IPS-18a (cell line): ENCODE measurements around the gene METTL1.
"Not testable (repeated sequence)": the region's sequence is repeated elsewhere in the genome, so short reads cannot be mapped to it uniquely, and the experiment has no call there.

ENCODE experiments used
- H3K27ac ChIP-seq: one replicate; pipeline ENCODE4 v1.5.1; 2013; ENCODE audit warnings: low read length
- H3K27me3 ChIP-seq: one replicate; pipeline ENCODE4 v1.6.1; 2013; ENCODE audit warnings: mild to moderate bottlenecking, low read length; ENCODE audit not compliant: control insufficient read depth, insufficient read depth
- H3K36me3 ChIP-seq: one replicate; pipeline ENCODE4 v1.6.1; 2013; ENCODE audit warnings: low read depth, low read length; ENCODE audit not compliant: control insufficient read depth
- H3K4me1 ChIP-seq: one replicate; pipeline ENCODE4 v1.6.1; 2013; ENCODE audit warnings: low read depth, low read length; ENCODE audit not compliant: control insufficient read depth
- H3K4me3 ChIP-seq: one replicate; pipeline ENCODE4 v1.5.1; 2013; ENCODE audit warnings: low read length
- H3K9ac ChIP-seq: one replicate; pipeline ENCODE4 v1.6.1; 2013; ENCODE audit warnings: mild to moderate bottlenecking, low read length, moderate library complexity
- H3K9me3 ChIP-seq: one replicate; pipeline ENCODE4 v1.6.1; 2013; ENCODE audit warnings: low read depth, low read length; ENCODE audit not compliant: control insufficient read depth

Gene METTL1

GRCh38 chr12:57771873-57772428 lies at the start of gene METTL1:
Gene METTL1, minus strand, starts transcription at chr12:57772105. Its CDS starts 22 bp downstream, at chr12:57772083.
- Histone ChIP-seq H3K27me3 (peaks cover 18% of the 10 kb centered on the region), H3K4me1 (peaks cover 7% of the 10 kb centered on the region), H3K27ac (peak within 1 kb of the TSS; percentile 96), H3K9ac (peak within 1 kb of the TSS; percentile 96), H3K9me3 (no peaks in the 10 kb centered on the region), H3K4me3 (peak within 1 kb of the TSS; percentile 89), H3K36me3 (peaks cover 26% of the 10 kb centered on the region)

- H3K36me3 ChIP-seq = peaks cover 37% of the 10 kb centered on the region
- H3K4me1 ChIP-seq, H3K9me3 ChIP-seq: not testable (repeated sequence)
Observed at GRCh38 chr12:57821015-57821414, 49.1 kb upstream of the METTL1 start.

DNA sequence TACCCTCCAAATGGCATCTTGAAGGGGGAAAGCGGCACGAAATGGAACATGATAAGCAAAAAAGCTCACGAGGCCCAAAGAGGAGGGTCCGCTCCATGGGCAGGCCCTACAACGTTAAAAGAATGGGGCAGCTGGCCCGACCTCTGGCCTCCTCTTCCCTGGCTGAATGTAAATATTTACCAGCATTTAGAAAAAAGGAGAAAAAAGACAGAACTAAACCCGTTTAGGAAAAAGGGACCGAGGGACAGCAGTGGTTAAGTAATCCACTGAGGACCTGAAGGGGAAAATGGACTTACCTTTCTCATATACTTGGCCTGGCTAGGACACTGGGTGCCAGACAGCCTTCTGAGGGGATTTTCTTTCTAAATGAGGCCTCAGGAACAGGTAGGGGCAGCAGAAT lies 48.2 kb upstream of the METTL1 start:
- peaks cover 29% of the 10 kb centered on the region for H3K36me3 ChIP-seq
- H3K9me3 ChIP-seq, H3K27ac ChIP-seq, H3K4me3 ChIP-seq, H3K27me3 ChIP-seq, H3K9ac ChIP-seq, H3K4me1 ChIP-seq: not testable (repeated sequence)

More at GRCh38 chr12:57821015-57821414, 49.1 kb upstream of the METTL1 start:
- H3K9ac ChIP-seq, H3K27me3 ChIP-seq, H3K27ac ChIP-seq, H3K4me3 ChIP-seq: not testable (repeated sequence)

GRCh38 chr12:57817990-57818331 lies 46.1 kb upstream of the METTL1 start:
- not testable (repeated sequence) for H3K36me3 ChIP-seq, H3K27me3 ChIP-seq, H3K4me1 ChIP-seq, H3K9me3 ChIP-seq, H3K4me3 ChIP-seq, H3K27ac ChIP-seq, H3K9ac ChIP-seq

- Histone ChIP-seq H3K4me1 (no peaks in the 10 kb centered on the region), H3K4me3 (no peak overlapping the region), H3K36me3 (peaks cover 2% of the 10 kb centered on the region), H3K9me3 (no peaks in the 10 kb centered on the region), H3K27me3 (no peaks in the 10 kb centered on the region), H3K9ac (no peak overlapping the region), H3K27ac (no peak overlapping the region)
Observed at GRCh38 chr12:57817261-57817989, 45.5 kb upstream of the METTL1 start.

DNA sequence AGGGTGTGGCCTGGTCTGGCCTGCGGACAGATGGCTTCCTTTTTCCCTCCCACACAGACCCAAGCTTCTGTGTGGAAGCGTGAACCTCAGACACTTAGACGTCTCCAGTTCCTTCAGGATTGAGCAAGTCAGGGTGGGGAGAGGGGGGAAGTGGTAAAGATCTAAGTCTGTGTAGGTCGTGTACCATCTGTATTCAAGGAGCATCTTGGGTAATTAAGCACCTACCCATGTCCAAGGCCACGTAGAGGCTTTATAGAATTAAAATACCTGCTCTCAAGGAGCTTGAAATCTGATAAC lies 44.9 kb upstream of the METTL1 start:
- Histone ChIP-seq H3K27me3 (no peaks in the 10 kb centered on the region), H3K4me1 (no peaks in the 10 kb centered on the region), H3K9ac (no peak overlapping the region), H3K36me3 (peaks cover 1% of the 10 kb centered on the region), H3K9me3 (no peaks in the 10 kb centered on the region), H3K4me3 (no peak overlapping the region), H3K27ac (no peak overlapping the region)

GRCh38 chr12:57816001-57816854 lies 44.3 kb upstream of the METTL1 start:
- no peak overlapping the region for H3K9ac ChIP-seq
- no peak overlapping the region for H3K4me3 ChIP-seq
- no peaks in the 10 kb centered on the region for H3K36me3 ChIP-seq
- H3K4me1 ChIP-seq = no peaks in the 10 kb centered on the region
- H3K27me3 ChIP-seq = no peaks in the 10 kb centered on the region
- no peak overlapping the region for H3K27ac ChIP-seq
- no peaks in the 10 kb centered on the region for H3K9me3 ChIP-seq

DNA sequence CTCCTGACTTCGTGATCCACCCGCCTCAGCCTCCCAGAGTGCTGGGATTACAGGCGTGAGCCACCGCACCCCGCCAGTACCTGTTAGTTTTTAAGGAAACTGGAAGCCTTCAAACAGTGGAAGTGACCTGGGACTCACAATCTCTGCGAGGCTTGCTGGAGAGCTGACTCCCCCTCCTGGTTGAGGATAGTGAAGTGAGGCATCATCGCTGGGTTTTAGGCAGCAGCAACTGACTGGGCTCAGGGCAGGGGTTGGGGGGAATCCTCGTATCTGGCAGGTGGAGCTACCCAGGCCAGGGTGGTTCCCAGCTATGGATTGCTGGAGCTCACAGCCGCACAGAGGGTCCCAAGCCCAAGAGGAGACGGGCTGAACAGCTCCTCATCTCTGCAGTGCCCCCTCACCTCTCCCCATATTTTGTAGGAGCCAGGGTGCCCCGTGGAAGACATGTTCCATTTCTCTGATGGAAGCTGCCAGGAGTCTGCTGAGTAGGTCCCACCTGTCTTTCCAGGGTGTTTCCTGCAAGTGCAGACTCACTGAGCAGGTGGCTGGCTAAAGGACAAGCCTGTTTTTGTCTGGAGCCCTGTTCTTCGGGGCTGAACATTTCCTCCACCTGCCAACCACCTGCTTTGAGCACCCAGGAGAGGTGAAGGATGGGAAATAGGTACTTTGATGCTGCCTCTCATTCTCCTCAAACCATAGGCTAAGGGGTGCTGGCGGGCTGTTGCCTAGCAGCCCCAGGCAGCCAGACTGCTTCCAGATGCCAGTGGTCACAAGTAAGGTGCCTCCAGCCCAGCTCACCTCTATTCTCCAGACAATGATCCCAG lies 43.5 kb upstream of the METTL1 start:
- no peak overlapping the region for H3K9ac ChIP-seq
- H3K27me3 ChIP-seq = no peaks in the 10 kb centered on the region
- no peak overlapping the region for H3K27ac ChIP-seq
- H3K36me3 ChIP-seq = no peaks in the 10 kb centered on the region
- H3K4me3 ChIP-seq = no peak overlapping the region
- no peaks in the 10 kb centered on the region for H3K4me1 ChIP-seq
- no peaks in the 10 kb centered on the region for H3K9me3 ChIP-seq

DNA sequence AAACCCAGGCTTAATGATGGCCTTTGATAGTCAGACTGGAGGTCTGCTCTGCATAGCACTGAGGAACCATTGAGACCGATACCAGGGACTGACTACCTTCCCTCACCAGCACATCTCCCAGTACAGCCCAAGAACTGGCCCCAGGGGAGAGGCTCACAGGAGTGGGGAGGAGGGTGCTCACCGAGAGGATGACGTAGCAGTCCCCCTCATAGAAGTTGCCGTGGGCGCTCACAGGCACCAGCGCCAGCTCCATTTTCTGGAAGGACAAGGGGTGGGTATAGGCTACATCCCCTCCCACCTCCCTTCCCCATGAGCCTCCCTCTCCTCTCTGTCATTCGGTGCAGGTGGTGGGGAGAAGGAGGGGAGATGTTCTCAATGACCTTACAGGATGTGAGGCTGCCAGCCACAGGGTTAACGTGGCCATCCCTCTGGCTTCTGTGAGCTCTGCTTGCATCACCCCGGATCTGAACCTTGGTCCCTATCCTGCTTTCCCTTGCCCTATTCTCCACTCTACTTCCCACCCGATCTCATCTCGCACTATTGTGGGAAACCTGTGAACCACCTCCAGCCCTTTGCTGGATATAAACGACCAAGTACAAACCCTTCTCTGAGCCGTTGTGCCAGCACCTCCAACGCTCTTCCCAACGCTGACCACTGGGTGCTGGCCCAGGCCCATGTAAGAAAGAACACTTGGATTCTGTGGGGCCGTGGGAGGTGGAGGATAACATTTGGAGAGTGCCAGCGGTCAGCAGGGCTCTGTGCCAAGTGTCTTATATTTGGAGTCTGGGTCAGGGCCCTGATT lies 42.3 kb upstream of the METTL1 start:
- Histone ChIP-seq H3K27ac (no peak overlapping the region), H3K36me3 (no peaks in the 10 kb centered on the region), H3K9me3 (no peaks in the 10 kb centered on the region), H3K4me1 (no peaks in the 10 kb centered on the region), H3K4me3 (no peak overlapping the region), H3K9ac (no peak overlapping the region), H3K27me3 (no peaks in the 10 kb centered on the region)

DNA sequence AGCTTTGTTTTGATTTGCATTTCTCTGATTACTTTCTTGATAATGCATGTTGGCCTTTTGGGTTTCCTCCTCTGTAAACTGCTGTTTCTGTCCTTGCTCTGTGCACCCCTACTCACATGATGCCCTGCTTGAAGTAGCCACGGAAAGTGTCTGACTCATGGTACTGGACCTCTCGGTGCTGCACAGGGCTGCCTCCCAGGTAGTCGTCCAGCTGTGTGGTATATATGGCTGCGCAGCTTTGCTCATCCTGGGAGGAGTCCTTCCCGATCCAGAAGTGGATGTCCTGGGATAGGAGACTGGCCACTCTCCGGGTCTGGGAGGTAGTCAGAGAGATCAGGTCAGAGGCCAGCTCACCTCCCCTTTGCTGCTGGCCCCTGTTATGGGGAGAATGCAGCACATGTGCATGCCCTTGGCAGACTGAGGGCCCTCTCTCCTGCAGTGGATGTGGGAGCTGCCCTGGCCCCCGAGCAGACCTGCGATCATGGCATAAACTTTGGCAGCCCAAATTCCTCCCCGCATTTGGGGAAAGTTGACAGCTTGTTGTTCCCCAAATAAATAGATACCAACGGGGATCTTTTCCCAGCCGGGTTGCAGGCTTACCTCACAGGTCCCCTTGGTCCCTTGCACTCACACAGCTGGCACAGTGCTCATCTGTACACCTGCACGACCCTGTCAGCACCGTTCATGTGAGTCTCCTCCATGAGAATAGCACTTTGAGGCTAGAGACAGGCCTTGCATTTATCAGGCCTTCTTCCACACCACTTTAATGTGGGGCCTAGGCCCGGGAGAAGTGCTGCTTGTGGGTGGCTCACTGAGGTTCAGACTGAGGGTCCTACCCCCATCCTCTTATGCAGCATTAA lies 41.4 kb upstream of the METTL1 start:
- Histone ChIP-seq H3K36me3 (no peaks in the 10 kb centered on the region), H3K4me1 (no peaks in the 10 kb centered on the region), H3K9ac (no peak overlapping the region)

More for the DNA sequence above, 41.4 kb upstream of the METTL1 start:
- no peak overlapping the region for H3K4me3 ChIP-seq
- H3K27ac ChIP-seq = no peak overlapping the region
- H3K9me3 ChIP-seq = no peaks in the 10 kb centered on the region
- H3K27me3 ChIP-seq = no peaks in the 10 kb centered on the region
